Measurements from ENCODE around the gene ICAM1. TPM values are rescaled to one million over a fixed set of nuclear protein-coding genes. Genes with fewer than 3 reads are reported as not detected.

ICAM1 gene
- total and polyA plus RNA-seq, 2 of the 8 experiments (the other 6 are each of a cell fraction or from before 2014, with no cell fraction given): 4.0 to 9.4 TPM

GRCh38 chr19:10295305-10295846 is 24.5 kb downstream of the ICAM1 start (continued):
- TF ChIP-seq MAX (IDR thresholded peaks at IDR 0.05) (peak; percentile 65), NRF1 (IDR thresholded peaks at IDR 0.05; ENCODE audit: low read depth, low read length) (no peak), EZH2 (IDR thresholded peaks at IDR 0.05; ENCODE audit: low read depth, low read length, severe bottlenecking) (peak; percentile 65), KDM4A (IDR thresholded peaks at IDR 0.05; ENCODE audit: low read depth, low read length, severe bottlenecking) (peak; percentile 11)

Data from H1 (cell line).